Measurements from ENCODE around the gene FCHO1.
A peak's percentile ranks its signal among the peaks of the same experiment; 100 is the strongest.

The FCHO1 gene

GRCh38 chr19:17835182-17836006 lies 84.1 kb downstream of the FCHO1 start:
- Histone ChIP-seq H3K4me3 (replicated peaks; ENCODE audit: insufficient read depth, low read length) (no peak overlapping the region), H3K27ac (replicated peaks) (no peak overlapping the region), H3K27me3 (ENCODE audit: insufficient read depth, poor library complexity, severe bottlenecking) (no peaks in the 10 kb centered on the region)
- peak in 1 of 2 experiments; percentile 8 for DNase-seq (ENCODE audit: low read depth in 1 of 2, low spot score in 1 of 2)
- TF ChIP-seq GABPA (IDR thresholded peaks at IDR 0.05; ENCODE audit: low read depth), result no peak
- no peak for TF ChIP-seq CTCF (IDR thresholded peaks at IDR 0.05; ENCODE audit: insufficient read depth, low read length)
- no peak for TF ChIP-seq POLR2AphosphoS5 (IDR thresholded peaks at IDR 0.05; ENCODE audit: low read depth)
- TF ChIP-seq SPI1 (IDR thresholded peaks at IDR 0.05; ENCODE audit: borderline replicate concordance, low read depth), result no peak
- TF ChIP-seq, protein P1, sequence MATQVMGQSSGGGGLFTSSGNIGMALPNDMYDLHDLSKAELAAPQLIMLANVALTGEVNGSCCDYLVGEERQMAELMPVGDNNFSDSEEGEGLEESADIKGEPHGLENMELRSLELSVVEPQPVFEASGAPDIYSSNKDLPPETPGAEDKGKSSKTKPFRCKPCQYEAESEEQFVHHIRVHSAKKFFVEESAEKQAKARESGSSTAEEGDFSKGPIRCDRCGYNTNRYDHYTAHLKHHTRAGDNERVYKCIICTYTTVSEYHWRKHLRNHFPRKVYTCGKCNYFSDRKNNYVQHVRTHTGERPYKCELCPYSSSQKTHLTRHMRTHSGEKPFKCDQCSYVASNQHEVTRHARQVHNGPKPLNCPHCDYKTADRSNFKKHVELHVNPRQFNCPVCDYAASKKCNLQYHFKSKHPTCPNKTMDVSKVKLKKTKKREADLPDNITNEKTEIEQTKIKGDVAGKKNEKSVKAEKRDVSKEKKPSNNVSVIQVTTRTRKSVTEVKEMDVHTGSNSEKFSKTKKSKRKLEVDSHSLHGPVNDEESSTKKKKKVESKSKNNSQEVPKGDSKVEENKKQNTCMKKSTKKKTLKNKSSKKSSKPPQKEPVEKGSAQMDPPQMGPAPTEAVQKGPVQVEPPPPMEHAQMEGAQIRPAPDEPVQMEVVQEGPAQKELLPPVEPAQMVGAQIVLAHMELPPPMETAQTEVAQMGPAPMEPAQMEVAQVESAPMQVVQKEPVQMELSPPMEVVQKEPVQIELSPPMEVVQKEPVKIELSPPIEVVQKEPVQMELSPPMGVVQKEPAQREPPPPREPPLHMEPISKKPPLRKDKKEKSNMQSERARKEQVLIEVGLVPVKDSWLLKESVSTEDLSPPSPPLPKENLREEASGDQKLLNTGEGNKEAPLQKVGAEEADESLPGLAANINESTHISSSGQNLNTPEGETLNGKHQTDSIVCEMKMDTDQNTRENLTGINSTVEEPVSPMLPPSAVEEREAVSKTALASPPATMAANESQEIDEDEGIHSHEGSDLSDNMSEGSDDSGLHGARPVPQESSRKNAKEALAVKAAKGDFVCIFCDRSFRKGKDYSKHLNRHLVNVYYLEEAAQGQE (IDR thresholded peaks at IDR 0.05; ENCODE audit: insufficient replicate concordance, low read depth), result no peak

DNA sequence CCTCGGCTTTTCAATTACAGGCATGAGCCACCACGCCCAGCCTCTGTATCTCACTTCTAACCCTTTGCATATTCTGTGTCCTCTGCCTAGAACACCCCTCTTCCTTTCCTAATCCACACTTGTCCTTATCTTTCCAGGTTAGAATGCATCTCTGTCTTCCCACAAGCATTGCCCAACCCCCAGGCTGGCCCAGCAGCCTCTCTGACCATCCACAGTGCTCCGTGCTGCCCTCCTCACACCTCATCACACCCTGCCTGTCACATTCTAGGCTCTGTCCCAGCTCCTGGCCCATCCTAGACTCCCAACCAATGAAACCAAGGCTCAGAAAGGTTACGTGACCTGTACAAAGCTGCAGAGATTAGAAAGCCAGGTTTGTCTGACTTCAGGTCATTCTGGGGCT lies 85.3 kb downstream of the FCHO1 start:
- no peak for TF ChIP-seq POLR2AphosphoS5 (IDR thresholded peaks at IDR 0.05; ENCODE audit: low read depth)
- TF ChIP-seq SPI1 (IDR thresholded peaks at IDR 0.05; ENCODE audit: borderline replicate concordance, low read depth), result no peak
- TF ChIP-seq, protein P1 (IDR thresholded peaks at IDR 0.05; ENCODE audit: insufficient replicate concordance, low read depth), result no peak
- TF ChIP-seq GABPA (IDR thresholded peaks at IDR 0.05; ENCODE audit: low read depth), result no peak
- no peak for TF ChIP-seq CTCF (IDR thresholded peaks at IDR 0.05; ENCODE audit: insufficient read depth, low read length)
- DNase-seq (ENCODE audit: low read depth in 1 of 2, low spot score in 1 of 2), result no peak
- Histone ChIP-seq H3K27me3 (ENCODE audit: insufficient read depth, poor library complexity, severe bottlenecking) (no peaks in the 10 kb centered on the region), H3K27ac (replicated peaks) (no peak overlapping the region), H3K4me3 (replicated peaks; ENCODE audit: insufficient read depth, low read length) (no peak overlapping the region)

- no peak for TF ChIP-seq POLR2AphosphoS5 (IDR thresholded peaks at IDR 0.05; ENCODE audit: low read depth)
- no peak for TF ChIP-seq SPI1 (IDR thresholded peaks at IDR 0.05; ENCODE audit: borderline replicate concordance, low read depth)
- no peak for TF ChIP-seq GABPA (IDR thresholded peaks at IDR 0.05; ENCODE audit: low read depth)
- TF ChIP-seq, protein P1 (IDR thresholded peaks at IDR 0.05; ENCODE audit: insufficient replicate concordance, low read depth), result no peak
- no peak for TF ChIP-seq CTCF (IDR thresholded peaks at IDR 0.05; ENCODE audit: insufficient read depth, low read length)
- no peak overlapping the region for H3K27ac ChIP-seq (replicated peaks)
- DNase-seq (ENCODE audit: low read depth in 1 of 2, low spot score in 1 of 2), result no peak
- H3K4me3 ChIP-seq (replicated peaks; ENCODE audit: insufficient read depth, low read length), result no peak overlapping the region
- no peaks in the 10 kb centered on the region for H3K27me3 ChIP-seq (ENCODE audit: insufficient read depth, poor library complexity, severe bottlenecking)
Observed at GRCh38 chr19:17837972-17838371, 86.7 kb downstream of the FCHO1 start.

Measured in HL-60 (cell line).